GM18858 (cell line): ENCODE measurements around the gene CNNM2.
A peak's percentile ranks its signal among the peaks of the same experiment; 100 is the strongest.
"Not testable (repeated sequence)": the region's sequence is repeated elsewhere in the genome, so short reads cannot be mapped to it uniquely, and the experiment has no call there.

ENCODE experiments used
- ATAC-seq: cut with Tn5 transposase; IDR thresholded peaks from one replicate; pipeline ENCODE4 v1.9.1; 2021; ENCODE audit not compliant: unreplicated experiment

Gene CNNM2

GRCh38 chr10:103025696-103026095 lies 107.6 kb downstream of the CNNM2 start:
- ATAC-seq = no peak

GRCh38 chr10:103038570-103038969 lies 120.5 kb downstream of the CNNM2 start:
- ATAC-seq = no peak

GRCh38 chr10:103040418-103040817 lies 122.3 kb downstream of the CNNM2 start:
- no peak for ATAC-seq

GRCh38 chr10:103041391-103041790 lies 123.3 kb downstream of the CNNM2 start:
- ATAC-seq = no peak

GRCh38 chr10:103042129-103042528 lies 124.0 kb downstream of the CNNM2 start:
- ATAC-seq = no peak

- no peak for ATAC-seq
These were observed 124.8 kb downstream of the CNNM2 start for GRCh38 chr10:103042908-103043307.

GRCh38 chr10:103044942-103045489 lies 126.9 kb downstream of the CNNM2 start:
- ATAC-seq = no peak

- no peak for ATAC-seq
These were observed 127.9 kb downstream of the CNNM2 start for GRCh38 chr10:103045961-103046360.

- no peak for ATAC-seq
These were observed 129.3 kb downstream of the CNNM2 start for GRCh38 chr10:103047381-103047780.

GRCh38 chr10:103049237-103049636 lies 131.1 kb downstream of the CNNM2 start:
- no peak for ATAC-seq

- peak; percentile 66 for ATAC-seq
These were observed 135.8 kb downstream of the CNNM2 start for GRCh38 chr10:103053659-103054581.

GRCh38 chr10:103054621-103055020 lies 136.5 kb downstream of the CNNM2 start:
- ATAC-seq = no peak

- ATAC-seq = no peak
These were observed 137.0 kb downstream of the CNNM2 start for GRCh38 chr10:103055105-103055504.

GRCh38 chr10:103058034-103058433 lies 139.9 kb downstream of the CNNM2 start:
- ATAC-seq = no peak

- ATAC-seq = no peak
These were observed 142.5 kb downstream of the CNNM2 start for GRCh38 chr10:103060575-103060974.

GRCh38 chr10:103062854-103063590 lies 144.9 kb downstream of the CNNM2 start:
- no peak for ATAC-seq

GRCh38 chr10:103064956-103065355 lies 146.9 kb downstream of the CNNM2 start:
- no peak for ATAC-seq

GRCh38 chr10:103066141-103067098 lies 148.3 kb downstream of the CNNM2 start:
- no peak for ATAC-seq

GRCh38 chr10:103067099-103067477 lies 149.0 kb downstream of the CNNM2 start:
- not testable (repeated sequence) for ATAC-seq

GRCh38 chr10:103067484-103067883 lies 149.4 kb downstream of the CNNM2 start:
- ATAC-seq = no peak

- ATAC-seq = no peak
These were observed 149.9 kb downstream of the CNNM2 start for GRCh38 chr10:103067956-103068355.
